Measurements from ENCODE around the gene CALD1. TPM values are rescaled to one million over a fixed set of nuclear protein-coding genes. Genes with fewer than 3 reads are reported as not detected.

Gene CALD1
- total RNA-seq, 1 donor from 2014 or later: 118 TPM

- H3K27me3 Mint-ChIP-seq (ENCODE audit: insufficient read depth, low read depth): no peaks in the 10 kb centered on the region
- no peaks in the 10 kb centered on the region for H3K27me3 ChIP-seq
- no peak for DNase-seq (ENCODE audit: low spot score)
- H4K20me1 ChIP-seq (ENCODE audit: low read depth): no peaks in the 10 kb centered on the region
- no peak overlapping the region for H3K4me2 ChIP-seq
- no peaks in the 10 kb centered on the region for H3K4me1 Mint-ChIP-seq
- no peaks in the 10 kb centered on the region for H3K79me2 ChIP-seq (ENCODE audit: low read depth)
- no peaks in the 10 kb centered on the region for H3F3A ChIP-seq (ENCODE audit: low read depth)
- H3K9me3 Mint-ChIP-seq: no peaks in the 10 kb centered on the region
- H3K9ac ChIP-seq: no peak overlapping the region
- H3K36me3 Mint-ChIP-seq: peaks cover 5% of the 10 kb centered on the region
- H3K27ac Mint-ChIP-seq: no peak overlapping the region
- H2AFZ ChIP-seq (replicated peaks): no peak overlapping the region
- no peaks in the 10 kb centered on the region for H3K4me1 ChIP-seq
- H3K4me3 ChIP-seq: no peak overlapping the region
- TF ChIP-seq EZH2phosphoT487 (IDR thresholded peaks at IDR 0.05) (no peak), EZH2 (IDR thresholded peaks at IDR 0.05) (no peak), CTCF (IDR thresholded peaks at IDR 0.05) (no peak)
- no peaks in the 10 kb centered on the region for H3K36me3 ChIP-seq
- H3K4me3 Mint-ChIP-seq: no peak overlapping the region
- H3K9me3 ChIP-seq (ENCODE audit: low read depth): no peaks in the 10 kb centered on the region
- no peak overlapping the region for H3K27ac ChIP-seq
Observed at GRCh38 chr7:134818613-134819345, 39.3 kb downstream of the CALD1 start.

GRCh38 chr7:134819401-134819800 is 40.0 kb downstream of the CALD1 start:
- Histone ChIP-seq H4K20me1 (ENCODE audit: low read depth) (no peaks in the 10 kb centered on the region), H3K4me1 (no peaks in the 10 kb centered on the region), H3K9me3 (ENCODE audit: low read depth) (no peaks in the 10 kb centered on the region), H3F3A (ENCODE audit: low read depth) (no peaks in the 10 kb centered on the region), H3K9ac (no peak overlapping the region), H3K27me3 (no peaks in the 10 kb centered on the region), H3K36me3 (no peaks in the 10 kb centered on the region), H3K4me2 (no peak overlapping the region), H3K27ac (no peak overlapping the region), H3K4me3 (no peak overlapping the region), H2AFZ (replicated peaks) (no peak overlapping the region), H3K79me2 (ENCODE audit: low read depth) (no peaks in the 10 kb centered on the region)
- Mint-ChIP-seq H3K27ac (no peak overlapping the region), H3K27me3 (ENCODE audit: insufficient read depth, low read depth) (no peaks in the 10 kb centered on the region), H3K9me3 (no peaks in the 10 kb centered on the region), H3K4me3 (no peak overlapping the region), H3K36me3 (peaks cover 3% of the 10 kb centered on the region), H3K4me1 (no peaks in the 10 kb centered on the region)
- no peak for DNase-seq (ENCODE audit: low spot score)
- TF ChIP-seq EZH2 (IDR thresholded peaks at IDR 0.05) (no peak), EZH2phosphoT487 (IDR thresholded peaks at IDR 0.05) (no peak), CTCF (IDR thresholded peaks at IDR 0.05) (no peak)

- Mint-ChIP-seq H3K9me3 (no peaks in the 10 kb centered on the region), H3K27me3 (ENCODE audit: insufficient read depth, low read depth) (no peaks in the 10 kb centered on the region), H3K36me3 (peaks cover 3% of the 10 kb centered on the region), H3K4me3 (no peak overlapping the region), H3K4me1 (no peaks in the 10 kb centered on the region), H3K27ac (no peak overlapping the region)
- Histone ChIP-seq H3K4me3 (no peak overlapping the region), H3F3A (ENCODE audit: low read depth) (no peaks in the 10 kb centered on the region), H3K36me3 (no peaks in the 10 kb centered on the region), H3K79me2 (ENCODE audit: low read depth) (no peaks in the 10 kb centered on the region), H3K4me2 (no peak overlapping the region), H3K9ac (no peak overlapping the region), H4K20me1 (ENCODE audit: low read depth) (no peaks in the 10 kb centered on the region), H3K9me3 (ENCODE audit: low read depth) (no peaks in the 10 kb centered on the region), H3K27ac (no peak overlapping the region), H3K27me3 (no peaks in the 10 kb centered on the region), H3K4me1 (no peaks in the 10 kb centered on the region), H2AFZ (replicated peaks) (no peak overlapping the region)
- TF ChIP-seq EZH2 (IDR thresholded peaks at IDR 0.05): no peak
- no peak for TF ChIP-seq EZH2phosphoT487 (IDR thresholded peaks at IDR 0.05)
- no peak for TF ChIP-seq CTCF (IDR thresholded peaks at IDR 0.05)
- no peak for DNase-seq (ENCODE audit: low spot score)
Observed at GRCh38 chr7:134820295-134820694, 40.9 kb downstream of the CALD1 start.

Data from neural progenitor cell (in vitro differentiated cells).